Testis (tissue), 3 donors: ENCODE data around the gene SWAP70. TPM values are rescaled to one million over a fixed set of nuclear protein-coding genes. Genes with fewer than 3 reads are reported as not detected.

Experiments used
- DNase-seq: peaks from one replicate; pipeline ENCODE4 v3.0.0-alpha.2; 2019
- H3K27ac ChIP-seq, 2 donors: fragments of 200-600 bp; sonication (generic); one replicate each; pipeline ENCODE4 v1.5.1; 2019
- H3K27me3 ChIP-seq: fragments of 200-600 bp; sonication (generic); one replicate; pipeline ENCODE4 v1.5.1; 2019
- H3K36me3 ChIP-seq: fragments of 200-600 bp; sonication (generic); one replicate; pipeline ENCODE4 v1.5.1; 2017; ENCODE audit warnings: low read depth; ENCODE audit errors: missing control alignments
- H3K4me1 ChIP-seq: fragments of 200-600 bp; sonication (generic); one replicate; pipeline ENCODE4 v1.5.1; 2019
- H3K4me3 ChIP-seq, 2 donors: fragments of 200-600 bp; sonication (generic); one replicate each; pipeline ENCODE4 v1.5.1; 2017 to 2019
- H3K9me3 ChIP-seq: fragments of 200-600 bp; sonication (generic); one replicate; pipeline ENCODE4 v1.5.1; 2017
- CTCF ChIP-seq, 3 experiments: fragments of 450-650 bp in 2 of 3; fragments of 200-600 bp in 1 of 3; sonication (generic) in 1 of 3; IDR thresholded peaks; one replicate each; pipeline ENCODE4 v1.5.1; 2016 to 2019; ENCODE audit warnings: antibody characterized with exemption in 3 of 3, mild to moderate bottlenecking in 2 of 3, moderate library complexity in 1 of 3
- POLR2A ChIP-seq: fragments of 450-650 bp; IDR thresholded peaks from one replicate; pipeline ENCODE4 v1.6.1; 2017; ENCODE audit warnings: antibody characterized with exemption, mild to moderate bottlenecking, moderate library complexity
- WGBS, 2 donors: methylation state at CpG; one replicate each; pipeline ENCODE4 v1.1.5; 2018; 5-methylcytosine and 5-hydroxymethylcytosine counted together
- intact Hi-C: fragments of 100-400 bp; cut with DNase I; formaldehyde crosslinking; loops from one replicate; pipeline ENCODE4 v1.15.1; 2023; ENCODE audit warnings: low total_unique reads
- polyA plus RNA-seq: library from polyadenylated mRNA; stranded (reverse); fragments of 350-450 nt; fragmentation: Illumina TruSeq; extraction: RNeasy Lipid Tissue Mini Kit (QIAGEN cat#74804); gene quantifications from one replicate; pipeline ENCODE4 v1.2.3, GENCODE V29; 2014; ENCODE audit warnings: low read depth, low replicate concordance; ENCODE audit not compliant: insufficient read depth
- total RNA-seq, 2 donors: library from RNA; depleted of rRNA; stranded (reverse); fragments of >200 nt; gene quantifications; one replicate each; pipeline ENCODE4 v1.2.3, GENCODE V29; 2016

SWAP70 gene
- total and polyA plus RNA-seq, 3 donors from 2014 or later = 10.2 to 14.7 (median 10.5) TPM

GRCh38 chr11:9745411-9746211 is 81.7 kb downstream of the SWAP70 start:
- no peak overlapping the region for H3K27ac ChIP-seq
- peaks cover 11% of the 10 kb centered on the region for H3K4me1 ChIP-seq
- no peaks in the 10 kb centered on the region for H3K27me3 ChIP-seq
- TF ChIP-seq POLR2A = no peak
- TF ChIP-seq CTCF (IDR thresholded peaks at IDR 0.05) = no peak
- intact Hi-C loops = no loop called here
- H3K9me3 ChIP-seq = no peaks in the 10 kb centered on the region
- H3K36me3 ChIP-seq = no peaks in the 10 kb centered on the region
- DNase-seq = no peak
- H3K4me3 ChIP-seq = no peak overlapping the region
- 88 to 97% methylated on average over 7 of the region's 7 CpGs for WGBS, 2 donors

- Histone ChIP-seq H3K27ac (no peak overlapping the region), H3K4me1 (peaks cover 11% of the 10 kb centered on the region), H3K9me3 (no peaks in the 10 kb centered on the region), H3K27me3 (no peaks in the 10 kb centered on the region), H3K36me3 (no peaks in the 10 kb centered on the region), H3K4me3 (no peak overlapping the region)
- intact Hi-C loops = no loop called here
- WGBS, 2 donors = 51 to 73% methylated on average over 1 of the region's 1 CpG
- TF ChIP-seq POLR2A (no peak), CTCF (IDR thresholded peaks at IDR 0.05) (no peak)
- DNase-seq = no peak
Observed at GRCh38 chr11:9747229-9747628, 83.4 kb downstream of the SWAP70 start.

- intact Hi-C loops = no loop called here
- H3K36me3 ChIP-seq = no peaks in the 10 kb centered on the region
- no peak for DNase-seq
- 64 to 66% methylated on average over 5 of the region's 5 CpGs for WGBS, 2 donors
- H3K4me3 ChIP-seq = no peak overlapping the region
- H3K9me3 ChIP-seq = no peaks in the 10 kb centered on the region
- no peak for TF ChIP-seq CTCF (IDR thresholded peaks at IDR 0.05)
- no peak for TF ChIP-seq POLR2A
- H3K27ac ChIP-seq = peak overlapping the region in 1 of 2 donors; percentile 6
- no peaks in the 10 kb centered on the region for H3K27me3 ChIP-seq
- H3K4me1 ChIP-seq = peaks cover 11% of the 10 kb centered on the region
Observed at GRCh38 chr11:9747828-9748227, 84.0 kb downstream of the SWAP70 start.

GRCh38 chr11:9748361-9748970 is 84.6 kb downstream of the SWAP70 start:
- WGBS, 2 donors = 50 to 82% methylated on average over 4 to 7 of the region's 7 CpGs
- H3K4me3 ChIP-seq = no peak overlapping the region
- peaks cover 11% of the 10 kb centered on the region for H3K4me1 ChIP-seq
- no peaks in the 10 kb centered on the region for H3K9me3 ChIP-seq
- peak overlapping the region in 1 of 2 donors; percentile 6 for H3K27ac ChIP-seq
- peak; percentile 78 for DNase-seq
- H3K27me3 ChIP-seq = no peaks in the 10 kb centered on the region
- TF ChIP-seq POLR2A (no peak), CTCF (IDR thresholded peaks at IDR 0.05) (peak; percentile 47 to 72 (median 60))
- H3K36me3 ChIP-seq = no peaks in the 10 kb centered on the region
- intact Hi-C loops = no loop called here
